B cell (primary cell): Measurements from ENCODE around the gene TNFSF12. TPM values are rescaled to one million over a fixed set of nuclear protein-coding genes. Genes with fewer than 3 reads are reported as not detected.

Experiments used
- ATAC-seq: fragments of 200-7000 bp; cut with Tn5 transposase; one replicate; pipeline ENCODE4 v1.10.0; 2021; ENCODE audit warnings: low read depth, mild to moderate bottlenecking, moderate number of reproducible peaks, moderate library complexity
- CTCF ChIA-PET: fragments of 350-600 bp; sonication (Branson Sonifier 250); formaldehyde crosslinking; loops from one replicate; lab custom pipeline; 2021; ENCODE audit warnings: antibody characterized with exemption, inconsistent platforms; lab: Charles Lee
- POLR2A ChIA-PET: fragments of 350-600 bp; sonication (Branson Sonifier 250); formaldehyde crosslinking; loops from one replicate; lab custom pipeline; 2021; ENCODE audit warnings: antibody characterized with exemption; lab: Charles Lee
- DNase-seq: peaks from one replicate; pipeline ENCODE4 v3.0.0; 2013
- H2AFZ ChIP-seq: 2 replicates; pipeline ENCODE4 v1.6.1; 2012; ENCODE audit warnings: mild to moderate bottlenecking, low read depth, low read length; ENCODE audit not compliant: insufficient read depth, poor library complexity, severe bottlenecking
- H3K27ac ChIP-seq, 2 donors: 1 replicate in 1 of 2; 2 replicates in 1 of 2; pipeline ENCODE4 v1.5.1; 2012 to 2013; ENCODE audit warnings: low read length in 2 of 2, mild to moderate bottlenecking in 2 of 2, moderate library complexity in 1 of 2
- H3K27me3 ChIP-seq, 4 experiments: fragments of 200-600 bp in 1 of 4; sonication (generic) in 1 of 4; replicated peaks in 1 of 4; 1 replicate in 2 of 4; 2 replicates in 2 of 4; pipeline versions ENCODE4 v1.6.1 to v1.7.0; 2013 to 2016; ENCODE audit warnings: low read length in 3 of 4, mild to moderate bottlenecking in 2 of 4, mixed read lengths in 1 of 4, moderate library complexity in 1 of 4; ENCODE audit not compliant: insufficient read depth in 4 of 4, control insufficient read depth in 3 of 4; ENCODE audit errors: control extremely low read depth in 1 of 4
- H3K36me3 ChIP-seq, 2 experiments: replicated peaks in 1 of 2; 1 replicate in 1 of 2; 2 replicates in 1 of 2; pipeline versions ENCODE4 v1.6.1 to v1.7.1; 2013; ENCODE audit warnings: low read length in 1 of 2; ENCODE audit not compliant: insufficient read depth in 2 of 2, control insufficient read depth in 1 of 2; ENCODE audit errors: control extremely low read depth in 1 of 2, extremely low read depth in 1 of 2
- H3K4me1 ChIP-seq, 2 donors: fragments of 200-600 bp in 1 of 2; sonication (generic) in 1 of 2; 1 replicate in 1 of 2; 2 replicates in 1 of 2; pipeline versions ENCODE4 v1.5.1 to v1.6.1; 2013 to 2017; ENCODE audit warnings: low read length in 2 of 2; ENCODE audit not compliant: control insufficient read depth in 2 of 2, insufficient read depth in 2 of 2
- H3K4me2 ChIP-seq: replicated peaks from 2 replicates; pipeline ENCODE3; 2012; ENCODE audit warnings: mild to moderate bottlenecking, low read depth, low read length; ENCODE audit not compliant: poor library complexity, severe bottlenecking
- H3K4me3 ChIP-seq, 5 experiments: fragments of 200-600 bp in 1 of 5; sonication (generic) in 1 of 5; 1 replicate in 3 of 5; 2 replicates in 2 of 5; pipeline versions ENCODE4 v1.5.1 to v1.7.0; 2011 to 2016; ENCODE audit warnings: low read length in 4 of 5, mild to moderate bottlenecking in 4 of 5, low read depth in 2 of 5, control low read depth in 1 of 5, moderate library complexity in 1 of 5; ENCODE audit not compliant: insufficient read depth in 1 of 5; ENCODE audit errors: control extremely low read depth in 1 of 5, extremely low read depth in 1 of 5
- H3K79me2 ChIP-seq: fragments of 200-600 bp; sonication (generic); one replicate; pipeline ENCODE4 v1.6.0; 2016; ENCODE audit warnings: low read length; ENCODE audit not compliant: control insufficient read depth, insufficient read depth
- H3K9ac ChIP-seq: fragments of 200-600 bp; sonication (generic); 2 replicates; pipeline ENCODE4 v1.6.1; 2017; ENCODE audit warnings: mild to moderate bottlenecking, low read length, moderate library complexity
- H3K9me3 ChIP-seq, 3 donors: one replicate each; pipeline versions ENCODE4 v1.6.1 to v1.7.1; 2013; ENCODE audit warnings: low read length in 2 of 3; ENCODE audit not compliant: control insufficient read depth in 2 of 3, insufficient read depth in 1 of 3; ENCODE audit errors: control extremely low read depth in 1 of 3
- H4K20me1 ChIP-seq: 2 replicates; pipeline ENCODE4 v1.6.0; 2012; ENCODE audit warnings: mild to moderate bottlenecking, low read length; ENCODE audit not compliant: insufficient read depth, control insufficient read depth, poor library complexity, severe bottlenecking
- H3K27ac Mint-ChIP-seq: one replicate; pipeline ENCODE4 v1.8.0; 2021; ENCODE audit warnings: mixed read lengths
- H3K27me3 Mint-ChIP-seq: one replicate; pipeline ENCODE4 v1.8.0; 2021; ENCODE audit warnings: mixed read lengths
- H3K4me1 Mint-ChIP-seq: one replicate; pipeline ENCODE4 v1.8.0; 2021; ENCODE audit warnings: mixed read lengths
- H3K4me3 Mint-ChIP-seq: one replicate; pipeline ENCODE4 v1.8.0; 2021; ENCODE audit warnings: mixed read lengths
- H3K9me3 Mint-ChIP-seq: one replicate; pipeline ENCODE4 v1.8.0; 2022; ENCODE audit warnings: mixed read lengths; ENCODE audit not compliant: insufficient read depth
- EZH2 ChIP-seq: IDR thresholded peaks from 2 replicates; pipeline ENCODE4 v1.6.1; 2012; ENCODE audit warnings: borderline replicate concordance, low read depth, mild to moderate bottlenecking, moderate library complexity, low read length; ENCODE audit not compliant: insufficient read depth, poor library complexity, severe bottlenecking
- WGBS: methylation state at CpG from one replicate; pipeline ENCODE4 v1.1.5; 2013; ENCODE audit warnings: missing lambda C conversion rate; ENCODE audit not compliant: insufficient coverage; 5-methylcytosine and 5-hydroxymethylcytosine counted together
- intact Hi-C: fragments of 100-400 bp; cut with micrococcal nuclease; formaldehyde crosslinking; loops from one replicate; pipeline ENCODE4 v1.10.0; 2022
- polyA plus RNA-seq: library from polyadenylated mRNA; depleted of rRNA; stranded (reverse); fragments of >200 nt; gene quantifications from 2 replicates; pipeline ENCODE4 v1.2.3, GENCODE V29; 2012
- total RNA-seq, 2 donors: library from RNA; stranded (reverse); fragments of 120-200 nt in 1 of 2; gene quantifications; 1 replicate in 1 of 2; 2 replicates in 1 of 2; pipeline versions ENCODE4 v1.2.3 to v1.2.4, GENCODE V29; 2013 to 2022
- TF ChIP-seq, protein P1 (sequence below): fragments of 200-600 bp; IDR thresholded peaks from one replicate; pipeline ENCODE4 v1.8.0; 2022; ENCODE audit warnings: antibody characterized with exemption, mild to moderate bottlenecking

The TNFSF12 gene
- total and polyA plus RNA-seq, 2 donors (not counting 1 experiment from before 2014, with no cell fraction given): 40.6 to 53.4 TPM

DNA sequence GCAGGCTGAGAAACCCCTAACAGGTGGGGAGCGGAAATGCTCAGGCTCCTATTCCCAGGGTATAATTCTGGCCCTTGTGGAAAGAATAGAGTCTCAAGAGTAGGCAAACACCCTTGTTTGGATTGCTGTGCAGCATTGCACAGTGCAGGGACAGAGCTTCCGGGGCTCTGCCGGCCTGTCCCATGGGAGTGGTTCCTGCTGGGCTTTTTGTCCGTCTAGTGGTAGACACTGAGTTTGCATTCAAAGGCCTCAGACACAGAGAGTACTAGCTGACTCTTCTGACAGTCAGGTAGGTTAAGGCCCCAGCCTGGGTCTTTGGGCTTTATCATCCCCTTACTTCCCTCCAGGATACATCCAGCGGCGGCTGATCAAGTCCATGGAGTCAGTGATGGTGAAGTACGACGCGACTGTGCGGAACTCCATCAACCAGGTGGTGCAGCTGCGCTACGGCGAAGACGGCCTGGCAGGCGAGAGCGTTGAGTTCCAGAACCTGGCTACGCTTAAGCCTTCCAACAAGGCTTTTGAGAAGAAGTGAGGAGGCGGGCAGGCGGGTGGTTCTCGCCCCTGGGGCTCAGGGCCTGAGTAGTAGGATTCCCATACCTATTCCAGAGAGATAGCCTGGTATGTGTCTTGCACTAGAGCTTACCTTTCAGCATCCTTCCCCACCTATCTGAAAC lies 46.5 kb upstream of the TNFSF12 start:
- Histone ChIP-seq H3K79me2 (peaks cover 8% of the 10 kb centered on the region), H3K4me2 (no peak overlapping the region), H3K9me3 (no peaks in the 10 kb centered on the region), H3K4me1 (no peaks in the 10 kb centered on the region), H3K9ac (no peak overlapping the region), H3K27me3 (no peaks in the 10 kb centered on the region), H3K27ac (no peak overlapping the region), H4K20me1 (peaks cover 24% of the 10 kb centered on the region), H2AFZ (no peak overlapping the region), H3K4me3 (no peak overlapping the region), H3K36me3 (peaks cover 10 to 86% of the 10 kb centered on the region in 2 experiments)
- WGBS: 94% methylated on average over 18 of the region's 20 CpGs
- H3K4me3 Mint-ChIP-seq: no peak overlapping the region
- intact Hi-C loops: no loop called here
- TF ChIP-seq, protein P1, sequence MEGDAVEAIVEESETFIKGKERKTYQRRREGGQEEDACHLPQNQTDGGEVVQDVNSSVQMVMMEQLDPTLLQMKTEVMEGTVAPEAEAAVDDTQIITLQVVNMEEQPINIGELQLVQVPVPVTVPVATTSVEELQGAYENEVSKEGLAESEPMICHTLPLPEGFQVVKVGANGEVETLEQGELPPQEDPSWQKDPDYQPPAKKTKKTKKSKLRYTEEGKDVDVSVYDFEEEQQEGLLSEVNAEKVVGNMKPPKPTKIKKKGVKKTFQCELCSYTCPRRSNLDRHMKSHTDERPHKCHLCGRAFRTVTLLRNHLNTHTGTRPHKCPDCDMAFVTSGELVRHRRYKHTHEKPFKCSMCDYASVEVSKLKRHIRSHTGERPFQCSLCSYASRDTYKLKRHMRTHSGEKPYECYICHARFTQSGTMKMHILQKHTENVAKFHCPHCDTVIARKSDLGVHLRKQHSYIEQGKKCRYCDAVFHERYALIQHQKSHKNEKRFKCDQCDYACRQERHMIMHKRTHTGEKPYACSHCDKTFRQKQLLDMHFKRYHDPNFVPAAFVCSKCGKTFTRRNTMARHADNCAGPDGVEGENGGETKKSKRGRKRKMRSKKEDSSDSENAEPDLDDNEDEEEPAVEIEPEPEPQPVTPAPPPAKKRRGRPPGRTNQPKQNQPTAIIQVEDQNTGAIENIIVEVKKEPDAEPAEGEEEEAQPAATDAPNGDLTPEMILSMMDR: no peak
- TF ChIP-seq EZH2: no peak
- ATAC-seq (no peak), DNase-seq (no peak)
- no peaks in the 10 kb centered on the region for H3K9me3 Mint-ChIP-seq
- H3K4me1 Mint-ChIP-seq: no peaks in the 10 kb centered on the region
- ChIA-PET POLR2A (interaction anchor here (0.5 kb wide), 1 partner anchor 14 kb away, joined by 5 read pairs; no protein-coding TSS in a partner anchor), CTCF (interaction anchor here (1.1 to 1.6 kb wide), 4 partner anchors 10 to 148 kb away, joined by 3 to 6 read pairs (median 4); no protein-coding TSS in a partner anchor)
- H3K27me3 Mint-ChIP-seq: no peaks in the 10 kb centered on the region
- no peak overlapping the region for H3K27ac Mint-ChIP-seq

DNA sequence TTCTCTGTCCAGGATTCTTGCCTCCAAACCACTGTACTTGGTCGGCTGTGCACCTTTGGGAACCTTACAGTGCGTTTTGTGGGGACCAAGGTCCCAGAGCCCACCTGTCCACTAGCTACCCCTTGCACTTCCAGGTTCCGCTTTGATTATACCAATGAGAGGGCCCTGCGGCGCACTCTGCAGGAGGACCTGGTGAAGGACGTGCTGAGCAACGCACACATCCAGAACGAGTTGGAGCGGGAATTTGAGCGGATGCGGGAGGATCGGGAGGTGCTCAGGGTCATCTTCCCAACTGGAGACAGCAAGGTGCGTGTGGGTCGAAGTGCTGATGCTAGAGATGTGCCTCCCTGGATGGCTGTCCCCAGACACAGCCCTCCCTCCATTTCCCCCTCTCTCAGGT lies 45.9 kb upstream of the TNFSF12 start:
- ChIA-PET POLR2A (interaction anchor here (0.5 kb wide), 1 partner anchor 15 kb away, joined by 5 read pairs; no protein-coding TSS in a partner anchor), CTCF (interaction anchor here (1.1 to 1.5 kb wide), 3 partner anchors 12 to 149 kb away, joined by 3 to 6 read pairs (median 4); no protein-coding TSS in a partner anchor)
- Histone ChIP-seq H3K27me3 (no peaks in the 10 kb centered on the region), H4K20me1 (peaks cover 17% of the 10 kb centered on the region), H3K4me2 (no peak overlapping the region), H3K79me2 (peaks cover 8% of the 10 kb centered on the region), H3K9me3 (no peaks in the 10 kb centered on the region), H3K4me3 (no peak overlapping the region), H2AFZ (no peak overlapping the region), H3K9ac (no peak overlapping the region), H3K27ac (no peak overlapping the region), H3K4me1 (no peaks in the 10 kb centered on the region), H3K36me3 (peaks cover 10 to 82% of the 10 kb centered on the region in 2 experiments)
- H3K4me3 Mint-ChIP-seq: no peak overlapping the region
- 93% methylated on average over 14 of the region's 14 CpGs for WGBS
- no peaks in the 10 kb centered on the region for H3K27me3 Mint-ChIP-seq
- ATAC-seq (no peak), DNase-seq (peak; percentile 34)
- intact Hi-C loops: no loop called here
- H3K27ac Mint-ChIP-seq: no peak overlapping the region
- no peaks in the 10 kb centered on the region for H3K9me3 Mint-ChIP-seq
- H3K4me1 Mint-ChIP-seq: no peaks in the 10 kb centered on the region
- TF ChIP-seq, protein P1: peak; percentile 3
- TF ChIP-seq EZH2: no peak
